Endometrial microvascular endothelial cells (primary cell): ENCODE measurements around the gene ADGRF1. TPM values are rescaled to one million over a fixed set of nuclear protein-coding genes. Genes with fewer than 3 reads are reported as not detected.

Experiments
- in situ Hi-C: cut with HindIII; loops from 2 replicates; pipeline ENCODE4 v1.10.0; 2017; ENCODE audit warnings: low sequenced_read_pairs, low pct_unique_long_range_greater_than_20kb; ENCODE audit errors: inconsistent ontology term
- total RNA-seq: library from RNA; depleted of rRNA; stranded (reverse); fragments of >200 nt; gene quantifications from one replicate; pipeline ENCODE4 v1.2.3, GENCODE V29; 2015; ENCODE audit errors: inconsistent ontology term

Gene ADGRF1
- total RNA-seq, 1 donor from 2014 or later = under 0.01 TPM

GRCh38 chr6:46956409-46956808 lies 85.7 kb downstream of the ADGRF1 start:
- in situ Hi-C loops = no loop called here

DNA sequence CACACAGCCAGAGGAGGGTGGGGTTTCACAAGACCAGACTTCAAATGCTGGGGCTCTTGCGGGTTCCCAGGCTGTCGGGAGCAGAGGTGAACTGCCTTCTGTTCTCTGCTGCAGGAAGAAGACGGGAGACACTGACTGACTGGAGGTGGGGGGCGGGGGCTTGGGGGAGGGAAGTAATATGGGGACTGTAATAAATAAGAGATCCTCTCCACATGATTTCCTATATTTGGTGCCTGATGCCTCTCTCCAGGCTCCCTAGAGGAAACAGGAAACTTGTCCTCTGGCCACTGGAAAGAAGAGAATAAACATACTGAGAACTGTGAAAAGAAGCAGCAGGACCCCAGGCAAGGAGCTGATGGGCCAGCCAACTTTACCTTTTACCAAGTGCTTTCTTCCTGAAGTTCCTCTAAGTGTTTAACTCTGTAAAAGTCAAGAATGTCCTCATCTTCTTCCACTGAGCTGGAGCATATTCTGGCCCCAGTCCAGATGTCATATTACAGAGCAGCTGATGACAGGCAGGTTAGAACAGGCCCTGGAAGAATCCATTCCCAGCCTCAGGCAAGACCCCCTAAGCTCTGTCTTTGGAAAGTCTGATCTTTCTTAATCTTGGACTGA lies 87.2 kb downstream of the ADGRF1 start:
- in situ Hi-C loops = no loop called here

- in situ Hi-C loops = no loop called here
These were observed 88.2 kb downstream of the ADGRF1 start for GRCh38 chr6:46953921-46954320.

GRCh38 chr6:46949632-46950280 lies 92.4 kb downstream of the ADGRF1 start:
- in situ Hi-C loops = no loop called here

- in situ Hi-C loops = no loop called here
These were observed 93.4 kb downstream of the ADGRF1 start for GRCh38 chr6:46948699-46949098.

Other genes with a start within 250 kb of the ADGRF1 start
- not detected for gene MEP1A, start 248.9 kb downstream of the ADGRF1 start, total RNA-seq
- gene ADGRF5, start 120.4 kb downstream of the ADGRF1 start, total RNA-seq = 98.5 TPM